Fibroblast of mammary gland (primary cell): Measurements from ENCODE around the gene CTNS.

ENCODE experiments used
- DNase-seq: peaks from one replicate; pipeline ENCODE4 v3.0.0-alpha.2; 2010; ENCODE audit warnings: low read depth
- H3K4me3 ChIP-seq: 2 replicates; pipeline ENCODE4 v1.5.1; 2011; ENCODE audit warnings: low read depth, mild to moderate bottlenecking, low read length, moderate library complexity; ENCODE audit not compliant: control insufficient read depth
- TF ChIP-seq, protein P1 (sequence below): conservative IDR thresholded peaks from 2 replicates; pipeline ENCODE4 v1.5.1; 2011; ENCODE audit warnings: low read depth, low read length, inconsistent platforms; ENCODE audit not compliant: control insufficient read depth, insufficient read depth

The CTNS gene

DNA sequence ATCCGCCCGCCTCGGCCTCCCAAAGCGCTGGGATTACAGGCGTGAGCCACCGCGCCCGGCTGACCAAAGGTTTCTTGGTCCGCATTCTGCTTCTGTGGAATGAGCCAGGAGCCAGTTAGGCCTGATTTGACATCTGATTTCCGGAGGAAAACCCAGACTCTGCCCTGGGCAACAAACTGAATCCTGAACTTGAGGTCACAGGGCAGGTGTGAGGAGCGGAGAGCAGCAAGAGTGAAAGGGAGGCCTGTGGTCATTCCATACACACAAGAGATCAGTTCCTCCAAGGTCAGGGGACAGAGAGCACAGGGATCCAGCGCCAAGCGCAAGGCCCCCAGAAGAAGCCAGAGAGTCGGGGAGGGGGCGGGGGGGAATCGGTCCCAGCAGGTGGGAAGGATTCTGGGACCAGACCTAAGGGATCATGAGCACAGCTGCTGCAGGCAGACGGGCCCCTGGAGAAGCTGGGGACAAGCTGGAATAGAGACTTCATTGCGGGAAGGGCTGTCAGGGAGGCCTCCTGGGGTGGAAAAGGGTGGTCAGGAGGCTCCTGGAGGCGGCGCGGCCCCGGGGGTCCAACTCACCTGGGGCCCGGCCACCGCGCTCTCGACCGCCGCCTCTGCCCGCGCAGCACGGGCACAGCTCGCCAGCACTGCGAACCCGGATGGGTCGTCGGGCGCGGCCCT lies 946 bp upstream of the CTNS start:
- TF ChIP-seq, protein P1, sequence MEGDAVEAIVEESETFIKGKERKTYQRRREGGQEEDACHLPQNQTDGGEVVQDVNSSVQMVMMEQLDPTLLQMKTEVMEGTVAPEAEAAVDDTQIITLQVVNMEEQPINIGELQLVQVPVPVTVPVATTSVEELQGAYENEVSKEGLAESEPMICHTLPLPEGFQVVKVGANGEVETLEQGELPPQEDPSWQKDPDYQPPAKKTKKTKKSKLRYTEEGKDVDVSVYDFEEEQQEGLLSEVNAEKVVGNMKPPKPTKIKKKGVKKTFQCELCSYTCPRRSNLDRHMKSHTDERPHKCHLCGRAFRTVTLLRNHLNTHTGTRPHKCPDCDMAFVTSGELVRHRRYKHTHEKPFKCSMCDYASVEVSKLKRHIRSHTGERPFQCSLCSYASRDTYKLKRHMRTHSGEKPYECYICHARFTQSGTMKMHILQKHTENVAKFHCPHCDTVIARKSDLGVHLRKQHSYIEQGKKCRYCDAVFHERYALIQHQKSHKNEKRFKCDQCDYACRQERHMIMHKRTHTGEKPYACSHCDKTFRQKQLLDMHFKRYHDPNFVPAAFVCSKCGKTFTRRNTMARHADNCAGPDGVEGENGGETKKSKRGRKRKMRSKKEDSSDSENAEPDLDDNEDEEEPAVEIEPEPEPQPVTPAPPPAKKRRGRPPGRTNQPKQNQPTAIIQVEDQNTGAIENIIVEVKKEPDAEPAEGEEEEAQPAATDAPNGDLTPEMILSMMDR, result no peak
- peak overlapping the region; percentile 82 for H3K4me3 ChIP-seq
- no peak for DNase-seq

DNA sequence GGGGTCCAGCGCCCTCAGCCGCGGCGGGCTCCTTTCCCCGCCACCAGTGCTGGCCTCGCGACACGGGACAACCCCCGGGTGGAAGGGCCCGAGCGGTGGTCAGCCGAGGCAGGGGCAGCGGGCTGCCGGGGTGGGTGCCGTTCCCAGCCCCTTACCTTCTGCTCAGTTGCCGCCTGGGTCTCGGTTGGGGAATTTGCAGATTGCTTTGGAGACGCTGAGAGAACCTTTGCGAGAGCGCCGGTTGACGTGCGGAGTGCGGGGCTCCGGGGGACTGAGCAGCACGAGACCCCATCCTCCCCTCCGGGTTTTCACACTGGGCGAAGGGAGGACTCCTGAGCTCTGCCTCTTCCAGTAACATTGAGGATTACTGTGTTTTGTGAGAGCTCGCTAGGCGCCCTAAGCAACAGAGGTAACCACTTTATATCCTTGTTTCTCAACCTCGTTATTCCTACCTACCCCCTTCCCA lies 381 bp downstream of the CTNS start:
- peak overlapping the region; percentile 82 for H3K4me3 ChIP-seq
- no peak for DNase-seq
- TF ChIP-seq, protein P1, result no peak

DNA sequence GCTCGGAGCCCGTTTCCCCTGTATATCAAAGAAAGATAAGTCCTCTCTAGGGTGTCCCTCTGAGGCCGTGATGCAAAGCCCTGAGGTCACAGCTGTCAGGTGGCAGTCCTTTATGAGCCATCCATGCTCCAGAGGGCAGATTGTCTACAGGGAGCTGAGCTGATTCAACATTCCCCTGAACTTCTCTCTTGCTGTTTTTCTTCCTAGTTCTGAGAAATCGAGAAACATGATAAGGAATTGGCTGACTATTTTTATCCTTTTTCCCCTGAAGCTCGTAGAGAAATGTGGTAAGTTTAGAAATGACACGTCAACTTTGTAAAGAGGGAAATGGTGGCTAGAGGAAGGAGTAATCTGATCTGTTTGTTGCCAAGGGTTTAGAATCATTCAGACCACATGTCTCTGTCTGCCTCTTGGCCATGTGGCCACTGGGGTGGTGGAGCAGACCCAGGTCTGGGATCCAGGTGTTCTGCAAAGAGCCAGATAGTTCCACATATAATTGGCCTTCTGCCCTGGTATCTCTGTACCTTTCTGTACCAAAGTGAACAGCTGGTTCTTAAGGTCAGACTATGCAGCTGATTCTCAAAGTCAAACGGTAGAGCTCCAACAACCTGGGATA lies 3.5 kb downstream of the CTNS start:
- DNase-seq, result peak; percentile 42
- TF ChIP-seq, protein P1, result no peak
- no peak overlapping the region for H3K4me3 ChIP-seq

DNA sequence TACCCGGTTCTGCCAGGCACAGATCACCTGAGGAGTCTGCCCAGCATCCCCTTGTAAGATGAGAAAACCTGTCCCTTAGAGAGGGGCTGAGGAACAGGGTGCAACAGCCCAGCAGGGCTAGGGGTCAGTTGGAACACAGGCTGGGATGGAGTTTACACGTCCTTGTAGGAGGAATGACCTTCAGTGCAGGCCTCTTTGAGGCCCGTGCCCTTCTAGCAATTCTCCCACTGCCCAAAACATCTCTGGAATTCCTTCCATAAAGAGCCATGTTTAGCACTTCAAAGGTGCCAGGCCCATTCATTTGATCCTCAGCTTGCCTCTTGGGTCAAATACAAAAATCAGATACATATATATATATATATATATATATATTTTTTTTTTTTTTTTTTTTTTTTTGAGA lies 4.5 kb downstream of the CTNS start:
- DNase-seq, result no peak
- TF ChIP-seq, protein P1, result no peak
- H3K4me3 ChIP-seq, result no peak overlapping the region

DNA sequence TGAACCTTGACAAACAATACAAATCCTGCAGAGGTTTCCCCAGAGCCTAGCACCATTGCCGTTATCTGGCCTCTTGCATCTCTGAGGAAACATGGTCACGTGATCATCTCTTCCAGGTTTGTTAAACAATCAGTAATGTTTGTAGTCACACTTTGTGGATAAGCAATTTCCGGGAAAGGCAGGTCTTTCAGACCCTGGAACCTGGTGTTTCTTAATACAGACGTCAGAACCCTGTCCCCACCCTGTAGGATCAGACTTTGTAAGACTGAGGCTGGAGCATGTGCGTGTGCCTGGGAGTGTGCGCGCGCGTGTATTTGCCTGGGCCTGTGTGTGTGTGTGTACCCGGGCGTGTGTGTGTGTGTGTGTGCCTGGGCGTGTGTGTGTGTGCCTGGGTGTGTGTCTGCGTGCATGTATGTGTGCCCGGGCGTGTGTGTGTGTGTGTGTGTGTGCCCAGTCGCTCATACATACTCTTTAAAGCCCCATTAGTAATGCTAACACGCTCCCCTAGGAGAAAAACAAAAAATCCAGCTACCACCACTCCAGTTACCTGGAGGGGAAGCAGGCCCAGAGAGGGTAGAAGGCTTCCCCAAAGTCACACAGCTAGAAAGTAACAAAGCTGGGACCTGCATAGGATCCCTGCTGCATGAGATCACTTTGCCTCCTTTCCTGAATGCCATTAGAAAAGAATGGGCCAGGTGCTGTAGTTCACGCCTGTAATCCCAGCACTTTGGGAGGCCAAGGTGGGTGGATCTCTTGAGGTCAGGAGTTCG lies 5.3 kb downstream of the CTNS start:
- DNase-seq, result no peak
- H3K4me3 ChIP-seq, result no peak overlapping the region
- TF ChIP-seq, protein P1, result no peak

DNA sequence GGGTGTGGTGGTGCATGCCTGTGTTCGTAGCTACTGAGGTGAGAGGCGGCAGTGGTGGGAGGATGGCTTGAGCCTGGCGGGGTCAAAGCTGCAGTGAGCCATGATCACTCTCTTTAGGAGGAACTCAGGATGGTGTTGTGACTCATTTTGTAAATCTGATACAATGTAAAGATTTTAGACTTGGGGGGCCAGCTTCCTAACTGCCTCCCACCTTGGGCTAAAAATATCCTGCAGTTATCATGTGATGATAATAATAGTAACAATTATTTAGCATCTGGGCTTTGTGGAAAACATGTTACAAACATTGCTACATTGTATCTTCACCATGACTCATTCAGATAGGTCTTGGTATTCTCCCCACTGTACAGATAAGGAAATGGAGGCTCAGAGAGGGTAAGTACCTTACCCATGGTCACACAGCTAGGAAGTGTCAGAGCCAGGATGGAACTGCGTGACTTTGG lies 7.4 kb downstream of the CTNS start:
- DNase-seq, result no peak
- no peak overlapping the region for H3K4me3 ChIP-seq
- TF ChIP-seq, protein P1, result no peak
